ENCODE measurements around the gene TNNT1. TPM values are rescaled to one million over a fixed set of nuclear protein-coding genes. Genes with fewer than 3 reads are reported as not detected.
A peak's percentile ranks its signal among the peaks of the same experiment; 100 is the strongest.

The TNNT1 gene
- total RNA-seq, 1 donor from 2014 or later: 0.62 TPM

GRCh38 chr19:55088543-55089341 lies 60.3 kb downstream of the TNNT1 start:
- Mint-ChIP-seq H3K4me3 (ENCODE audit: unreplicated experiment) (peak overlapping the region; percentile 86), H3K36me3 (ENCODE audit: low read depth) (peaks cover 6% of the 10 kb centered on the region), H3K27ac (ENCODE audit: unreplicated experiment) (peak overlapping the region; percentile 84), H3K27me3 (ENCODE audit: low read depth) (peaks cover 13% of the 10 kb centered on the region), H3K9me3 (ENCODE audit: low read depth) (no peaks in the 10 kb centered on the region), H3K4me1 (ENCODE audit: low read depth) (peaks cover 24% of the 10 kb centered on the region)
- TF ChIP-seq, protein P1, sequence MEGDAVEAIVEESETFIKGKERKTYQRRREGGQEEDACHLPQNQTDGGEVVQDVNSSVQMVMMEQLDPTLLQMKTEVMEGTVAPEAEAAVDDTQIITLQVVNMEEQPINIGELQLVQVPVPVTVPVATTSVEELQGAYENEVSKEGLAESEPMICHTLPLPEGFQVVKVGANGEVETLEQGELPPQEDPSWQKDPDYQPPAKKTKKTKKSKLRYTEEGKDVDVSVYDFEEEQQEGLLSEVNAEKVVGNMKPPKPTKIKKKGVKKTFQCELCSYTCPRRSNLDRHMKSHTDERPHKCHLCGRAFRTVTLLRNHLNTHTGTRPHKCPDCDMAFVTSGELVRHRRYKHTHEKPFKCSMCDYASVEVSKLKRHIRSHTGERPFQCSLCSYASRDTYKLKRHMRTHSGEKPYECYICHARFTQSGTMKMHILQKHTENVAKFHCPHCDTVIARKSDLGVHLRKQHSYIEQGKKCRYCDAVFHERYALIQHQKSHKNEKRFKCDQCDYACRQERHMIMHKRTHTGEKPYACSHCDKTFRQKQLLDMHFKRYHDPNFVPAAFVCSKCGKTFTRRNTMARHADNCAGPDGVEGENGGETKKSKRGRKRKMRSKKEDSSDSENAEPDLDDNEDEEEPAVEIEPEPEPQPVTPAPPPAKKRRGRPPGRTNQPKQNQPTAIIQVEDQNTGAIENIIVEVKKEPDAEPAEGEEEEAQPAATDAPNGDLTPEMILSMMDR (IDR thresholded peaks at IDR 0.05): peak; percentile 93
- no peak for DNase-seq (ENCODE audit: low spot score)

DNA sequence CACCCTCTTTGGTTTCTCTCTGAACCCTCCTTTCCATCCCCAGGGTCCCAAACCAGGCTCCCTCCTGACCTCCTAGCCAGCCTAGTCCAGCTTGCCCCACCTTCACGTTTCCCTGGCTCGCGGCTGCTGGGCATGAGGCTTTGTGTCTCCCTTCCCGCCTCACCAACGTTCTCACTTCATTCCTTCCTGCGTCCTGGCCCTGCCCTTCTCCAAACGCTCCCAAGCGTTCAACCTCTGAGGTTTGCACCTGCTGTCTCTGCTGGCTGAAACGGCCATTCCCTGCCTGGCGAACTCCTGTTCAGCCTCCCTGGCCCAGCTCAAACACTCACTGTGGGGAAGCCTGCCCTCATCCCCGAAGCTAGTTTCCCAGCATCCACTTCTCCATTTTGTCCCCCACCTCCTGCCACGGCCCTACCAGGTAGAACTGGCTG lies 61.0 kb downstream of the TNNT1 start:
- Mint-ChIP-seq H3K36me3 (ENCODE audit: low read depth) (peaks cover 6% of the 10 kb centered on the region), H3K4me3 (ENCODE audit: unreplicated experiment) (peak overlapping the region; percentile 86), H3K4me1 (ENCODE audit: low read depth) (peaks cover 24% of the 10 kb centered on the region), H3K9me3 (ENCODE audit: low read depth) (no peaks in the 10 kb centered on the region), H3K27ac (ENCODE audit: unreplicated experiment) (peak overlapping the region; percentile 84), H3K27me3 (ENCODE audit: low read depth) (peaks cover 16% of the 10 kb centered on the region)
- no peak for DNase-seq (ENCODE audit: low spot score)
- TF ChIP-seq, protein P1 (IDR thresholded peaks at IDR 0.05): no peak

DNA sequence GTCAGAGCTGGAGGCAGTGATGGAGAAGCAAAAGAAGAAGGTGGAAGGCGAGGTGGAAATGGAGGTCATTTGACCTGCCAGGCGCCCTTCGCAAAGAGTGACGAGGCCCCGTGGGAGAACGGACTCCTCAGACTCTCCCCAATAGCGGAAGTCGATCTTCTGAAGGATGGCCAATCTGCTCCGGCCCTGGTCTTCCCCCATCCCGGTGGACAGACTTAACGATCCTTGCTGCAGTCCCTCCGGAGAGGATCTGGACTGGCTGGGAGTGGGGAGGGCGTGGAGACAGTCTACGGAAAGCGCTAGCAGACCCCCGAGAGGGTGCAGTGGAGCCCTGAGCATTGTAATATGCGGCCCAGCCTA lies 61.5 kb downstream of the TNNT1 start:
- Mint-ChIP-seq H3K4me3 (ENCODE audit: unreplicated experiment) (peak overlapping the region; percentile 86), H3K27ac (ENCODE audit: unreplicated experiment) (peak overlapping the region; percentile 76), H3K9me3 (ENCODE audit: low read depth) (no peaks in the 10 kb centered on the region), H3K36me3 (ENCODE audit: low read depth) (peaks cover 7% of the 10 kb centered on the region), H3K27me3 (ENCODE audit: low read depth) (peaks cover 20% of the 10 kb centered on the region), H3K4me1 (ENCODE audit: low read depth) (peaks cover 26% of the 10 kb centered on the region)
- DNase-seq (ENCODE audit: low spot score): no peak
- TF ChIP-seq, protein P1 (IDR thresholded peaks at IDR 0.05): no peak

- TF ChIP-seq, protein P1 (IDR thresholded peaks at IDR 0.05): no peak
- H3K4me3 Mint-ChIP-seq (ENCODE audit: unreplicated experiment): peak overlapping the region; percentile 86
- peaks cover 8% of the 10 kb centered on the region for H3K36me3 Mint-ChIP-seq (ENCODE audit: low read depth)
- H3K9me3 Mint-ChIP-seq (ENCODE audit: low read depth): no peaks in the 10 kb centered on the region
- peaks cover 28% of the 10 kb centered on the region for H3K4me1 Mint-ChIP-seq (ENCODE audit: low read depth)
- no peak for DNase-seq (ENCODE audit: low spot score)
- H3K27ac Mint-ChIP-seq (ENCODE audit: unreplicated experiment): peak overlapping the region; percentile 76
- H3K27me3 Mint-ChIP-seq (ENCODE audit: low read depth): peaks cover 22% of the 10 kb centered on the region
Observed at GRCh38 chr19:55086730-55087541, 62.1 kb downstream of the TNNT1 start.

DNA sequence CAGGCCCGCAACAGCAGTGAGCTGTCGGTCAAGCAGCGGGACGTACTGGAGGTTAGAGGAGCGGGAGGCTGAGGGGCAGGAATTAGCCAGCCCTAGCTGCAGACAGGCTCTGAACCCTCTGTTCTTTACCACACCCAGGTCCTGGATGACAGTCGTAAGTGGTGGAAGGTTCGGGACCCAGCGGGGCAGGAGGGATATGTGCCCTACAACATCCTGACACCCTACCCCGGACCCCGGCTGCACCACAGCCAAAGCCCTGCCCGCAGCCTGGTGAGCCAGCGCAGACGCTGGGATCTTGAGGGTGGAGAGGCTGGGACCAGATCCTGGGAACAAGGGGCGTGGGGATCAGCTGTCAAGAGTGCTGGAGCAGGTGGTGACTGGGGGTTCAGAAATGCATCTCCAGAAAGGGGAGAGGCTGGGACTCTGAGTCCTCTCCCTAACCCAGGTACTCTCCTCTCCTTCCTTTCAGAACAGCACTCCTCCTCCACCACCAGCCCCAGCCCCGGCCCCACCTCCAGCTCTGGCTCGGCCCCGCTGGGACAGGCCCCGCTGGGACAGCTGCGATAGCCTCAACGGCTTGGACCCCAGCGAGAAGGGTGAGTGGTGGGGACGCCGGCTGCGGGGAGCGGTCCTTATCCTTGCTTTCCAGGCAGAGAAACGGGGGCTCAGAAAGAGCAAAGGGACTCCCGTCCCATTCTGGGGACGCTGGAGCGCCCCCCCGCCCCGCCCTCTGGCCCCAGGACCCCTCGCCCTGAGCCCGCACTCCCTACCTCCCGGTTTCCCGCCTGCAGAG lies 62.9 kb downstream of the TNNT1 start:
- Mint-ChIP-seq H3K27ac (ENCODE audit: unreplicated experiment) (no peak overlapping the region), H3K36me3 (ENCODE audit: low read depth) (peaks cover 8% of the 10 kb centered on the region), H3K27me3 (ENCODE audit: low read depth) (peaks cover 24% of the 10 kb centered on the region), H3K4me1 (ENCODE audit: low read depth) (peaks cover 30% of the 10 kb centered on the region), H3K4me3 (ENCODE audit: unreplicated experiment) (no peak overlapping the region), H3K9me3 (ENCODE audit: low read depth) (no peaks in the 10 kb centered on the region)
- TF ChIP-seq, protein P1 (IDR thresholded peaks at IDR 0.05): no peak
- no peak for DNase-seq (ENCODE audit: low spot score)
